Omental fat pad (tissue), 4 donors: ENCODE data around the gene RTN4. TPM values are rescaled to one million over a fixed set of nuclear protein-coding genes. Genes with fewer than 3 reads are reported as not detected.
"Not testable (repeated sequence)": the region's sequence is repeated elsewhere in the genome, so short reads cannot be mapped to it uniquely, and the experiment has no call there.

Experiments
- ATAC-seq: fragments of 150-250 bp; one replicate; pipeline ENCODE4 v1.9.1; 2016; ENCODE audit warnings: mild to moderate bottlenecking, moderate library complexity; ENCODE audit not compliant: low FRiP score
- DNase-seq: peaks from one replicate; pipeline ENCODE4 v3.0.0-alpha.2; 2019; ENCODE audit warnings: low spot score
- CTCF ChIP-seq, 3 donors: fragments of 450-650 bp; IDR thresholded peaks; one replicate each; pipeline ENCODE4 v1.5.1; 2016 to 2017; ENCODE audit warnings: antibody characterized with exemption in 3 of 3, mild to moderate bottlenecking in 3 of 3, moderate library complexity in 2 of 3
- total RNA-seq, 4 donors: library from RNA; depleted of rRNA; stranded (reverse); fragments of >200 nt; gene quantifications; one replicate each; pipeline ENCODE4 v1.1.0, GENCODE V29; 2016

The RTN4 gene
- total RNA-seq, 4 donors from 2014 or later: 308 to 566 (median 400) TPM

- no peak for TF ChIP-seq CTCF (IDR thresholded peaks at IDR 0.05)
- ATAC-seq: no peak
- DNase-seq: no peak
Observed at GRCh38 chr2:55092439-55092838, 42.2 kb upstream of the RTN4 start.

- not testable (repeated sequence) for ATAC-seq, DNase-seq
Observed at GRCh38 chr2:55091681-55092080, 41.4 kb upstream of the RTN4 start.

GRCh38 chr2:55090702-55091101 is 40.5 kb upstream of the RTN4 start:
- TF ChIP-seq CTCF (IDR thresholded peaks at IDR 0.05): no peak
- DNase-seq (no peak), ATAC-seq (no peak)

GRCh38 chr2:55089726-55090125 is 39.5 kb upstream of the RTN4 start:
- no peak for ATAC-seq

GRCh38 chr2:55088400-55088799 is 38.1 kb upstream of the RTN4 start:
- DNase-seq (no peak), ATAC-seq (no peak)
- TF ChIP-seq CTCF (IDR thresholded peaks at IDR 0.05): no peak

More at GRCh38 chr2:55089726-55090125, 39.5 kb upstream of the RTN4 start:
- DNase-seq: no peak
- TF ChIP-seq CTCF (IDR thresholded peaks at IDR 0.05): no peak

- no peak for TF ChIP-seq CTCF (IDR thresholded peaks at IDR 0.05)
- DNase-seq (no peak), ATAC-seq (no peak)
Observed at GRCh38 chr2:55087936-55088335, 37.7 kb upstream of the RTN4 start.

- DNase-seq (no peak), ATAC-seq (no peak)
- no peak for TF ChIP-seq CTCF (IDR thresholded peaks at IDR 0.05)
Observed at GRCh38 chr2:55087501-55087900, 37.2 kb upstream of the RTN4 start.
